Measurements from ENCODE around the gene ABHD16A. TPM values are rescaled to one million over a fixed set of nuclear protein-coding genes. Genes with fewer than 3 reads are reported as not detected.

Gene ABHD16A
- total and polyA plus RNA-seq, 10 of the 15 experiments (the other 5 are each of a cell fraction or from before 2014, with no cell fraction given) = 7.5 to 43.0 (median 32.9) TPM

GRCh38 chr6:31702819-31703716 lies at the start of gene ABHD16A (continued):
- no peak for TF ChIP-seq REST (IDR thresholded peaks at IDR 0.05; ENCODE audit: low read depth, low read length)
- no peak for TF ChIP-seq NR2C1 (IDR thresholded peaks at IDR 0.05)
- no peak for TF ChIP-seq PBX3 (IDR thresholded peaks at IDR 0.05; ENCODE audit: insufficient replicate concordance, low read depth, low read length)
- no peak for TF ChIP-seq RFX5 (IDR thresholded peaks at IDR 0.05; ENCODE audit: low read depth, low read length)
- TF ChIP-seq CREB1 (IDR thresholded peaks at IDR 0.05; ENCODE audit: low read depth) = peak; percentile 96
- TF ChIP-seq CBFB (IDR thresholded peaks at IDR 0.05; ENCODE audit: low read depth) = peak; percentile 75
- no peak for TF ChIP-seq TARDBP (IDR thresholded peaks at IDR 0.05; ENCODE audit: borderline replicate concordance)
- TF ChIP-seq KAT2A (conservative IDR thresholded peaks at IDR 0.05; ENCODE audit: control insufficient read depth, low read depth, low read length) = no peak
- TF ChIP-seq EED (IDR thresholded peaks at IDR 0.05; ENCODE audit: low read depth) = peak; percentile 20; the same call in 1 of the 2 replicates
- TF ChIP-seq RB1 (IDR thresholded peaks at IDR 0.05; ENCODE audit: borderline replicate concordance) = no peak
- TF ChIP-seq POLR2AphosphoS2 (IDR thresholded peaks at IDR 0.05; ENCODE audit: low read depth, low read length) = peak; percentile 77; the same call in 1 of the 2 replicates
